ENCODE measurements around the gene CYP46A1. TPM values are rescaled to one million over a fixed set of nuclear protein-coding genes. Genes with fewer than 3 reads are reported as not detected.

Gene CYP46A1
- total and polyA plus RNA-seq, 2 donors (not counting 1 experiment from before 2014, with no cell fraction given) = 0.27 to 0.28 TPM

DNA sequence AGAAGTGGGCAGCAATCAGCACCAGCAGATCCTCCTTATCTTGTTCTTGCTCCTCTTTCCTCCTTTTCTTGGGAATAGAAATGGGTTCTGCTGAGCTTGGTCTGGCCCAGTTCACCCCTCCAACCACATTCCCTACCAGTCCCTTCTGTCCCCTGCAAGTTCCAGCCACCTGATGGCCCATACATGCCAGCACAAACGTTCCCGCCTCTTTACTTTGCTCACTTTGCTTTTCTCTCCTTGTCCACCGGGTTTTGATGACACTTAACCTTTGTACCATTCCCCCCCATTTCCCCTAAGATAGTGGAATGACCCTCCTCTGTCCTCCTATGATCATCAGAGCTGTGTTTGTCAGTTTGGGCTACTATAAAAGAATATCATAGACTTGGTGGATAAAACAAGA is 85.7 kb downstream of the CYP46A1 start:
- no peaks in the 10 kb centered on the region for H4K20me1 ChIP-seq (ENCODE audit: control insufficient read depth, insufficient read depth, low read length, poor library complexity, severe bottlenecking)
- Mint-ChIP-seq H3K9me3 (ENCODE audit: insufficient read depth) (no peaks in the 10 kb centered on the region), H3K27ac (no peak overlapping the region), H3K27me3 (peaks cover 28% of the 10 kb centered on the region), H3K4me3 (no peak overlapping the region), H3K4me1 (no peaks in the 10 kb centered on the region)
- H3K27ac ChIP-seq (ENCODE audit: low read length in 2 of 2) = no peak overlapping the region
- ATAC-seq (ENCODE audit: low read depth) (no peak), DNase-seq (no peak)
- WGBS (ENCODE audit: insufficient coverage) = 96% methylated on average over 3 of the region's 3 CpGs
- H3K27me3 ChIP-seq (replicated peaks in 1 of 4; ENCODE audit: control extremely low read depth in 1 of 4, control insufficient read depth in 3 of 4, insufficient read depth in 4 of 4, low read length in 3 of 4) = no peaks in the 10 kb centered on the region
- H3K9me3 ChIP-seq (ENCODE audit: control extremely low read depth in 1 of 3, control insufficient read depth in 2 of 3, insufficient read depth in 1 of 3, low read length in 2 of 3) = no peaks in the 10 kb centered on the region
- ChIA-PET POLR2A (no interaction called here), CTCF (no interaction called here)
- H3K4me3 ChIP-seq (ENCODE audit: control extremely low read depth in 1 of 5, extremely low read depth in 1 of 5, insufficient read depth in 1 of 5, low read depth in 2 of 5, low read length in 4 of 5) = no peak overlapping the region
- intact Hi-C loops (cut with micrococcal nuclease) = no loop called here
- H3K4me2 ChIP-seq (replicated peaks; ENCODE audit: low read depth, low read length, poor library complexity, severe bottlenecking) = no peak overlapping the region
- H3K9ac ChIP-seq (ENCODE audit: low read length) = no peak overlapping the region
- no peaks in the 10 kb centered on the region for H3K4me1 ChIP-seq (ENCODE audit: control insufficient read depth in 2 of 2, insufficient read depth in 2 of 2, low read length in 2 of 2)
- H3K79me2 ChIP-seq (ENCODE audit: control insufficient read depth, insufficient read depth, low read length) = no peaks in the 10 kb centered on the region
- no peak overlapping the region for H2AFZ ChIP-seq (ENCODE audit: insufficient read depth, low read depth, low read length, poor library complexity, severe bottlenecking)
- TF ChIP-seq, protein P1, sequence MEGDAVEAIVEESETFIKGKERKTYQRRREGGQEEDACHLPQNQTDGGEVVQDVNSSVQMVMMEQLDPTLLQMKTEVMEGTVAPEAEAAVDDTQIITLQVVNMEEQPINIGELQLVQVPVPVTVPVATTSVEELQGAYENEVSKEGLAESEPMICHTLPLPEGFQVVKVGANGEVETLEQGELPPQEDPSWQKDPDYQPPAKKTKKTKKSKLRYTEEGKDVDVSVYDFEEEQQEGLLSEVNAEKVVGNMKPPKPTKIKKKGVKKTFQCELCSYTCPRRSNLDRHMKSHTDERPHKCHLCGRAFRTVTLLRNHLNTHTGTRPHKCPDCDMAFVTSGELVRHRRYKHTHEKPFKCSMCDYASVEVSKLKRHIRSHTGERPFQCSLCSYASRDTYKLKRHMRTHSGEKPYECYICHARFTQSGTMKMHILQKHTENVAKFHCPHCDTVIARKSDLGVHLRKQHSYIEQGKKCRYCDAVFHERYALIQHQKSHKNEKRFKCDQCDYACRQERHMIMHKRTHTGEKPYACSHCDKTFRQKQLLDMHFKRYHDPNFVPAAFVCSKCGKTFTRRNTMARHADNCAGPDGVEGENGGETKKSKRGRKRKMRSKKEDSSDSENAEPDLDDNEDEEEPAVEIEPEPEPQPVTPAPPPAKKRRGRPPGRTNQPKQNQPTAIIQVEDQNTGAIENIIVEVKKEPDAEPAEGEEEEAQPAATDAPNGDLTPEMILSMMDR (IDR thresholded peaks at IDR 0.05) = no peak
- no peak for TF ChIP-seq EZH2 (IDR thresholded peaks at IDR 0.05; ENCODE audit: borderline replicate concordance, insufficient read depth, low read depth, low read length, poor library complexity, severe bottlenecking)
- no peaks in the 10 kb centered on the region for H3K36me3 ChIP-seq (replicated peaks in 1 of 2; ENCODE audit: control extremely low read depth in 1 of 2, control insufficient read depth in 1 of 2, extremely low read depth in 1 of 2, insufficient read depth in 2 of 2, low read length in 1 of 2)

- H3K4me3 ChIP-seq (ENCODE audit: control extremely low read depth in 1 of 5, extremely low read depth in 1 of 5, insufficient read depth in 1 of 5, low read depth in 2 of 5, low read length in 4 of 5) = no peak overlapping the region
- H4K20me1 ChIP-seq (ENCODE audit: control insufficient read depth, insufficient read depth, low read length, poor library complexity, severe bottlenecking) = no peaks in the 10 kb centered on the region
- WGBS (ENCODE audit: insufficient coverage) = 98% methylated on average over 5 of the region's 8 CpGs
- no peaks in the 10 kb centered on the region for H3K9me3 ChIP-seq (ENCODE audit: control extremely low read depth in 1 of 3, control insufficient read depth in 2 of 3, insufficient read depth in 1 of 3, low read length in 2 of 3)
- Mint-ChIP-seq H3K27me3 (peaks cover 37% of the 10 kb centered on the region), H3K9me3 (ENCODE audit: insufficient read depth) (no peaks in the 10 kb centered on the region), H3K27ac (no peak overlapping the region), H3K4me3 (no peak overlapping the region), H3K4me1 (no peaks in the 10 kb centered on the region)
- H3K9ac ChIP-seq (ENCODE audit: low read length) = no peak overlapping the region
- H2AFZ ChIP-seq (ENCODE audit: insufficient read depth, low read depth, low read length, poor library complexity, severe bottlenecking) = no peak overlapping the region
- no peaks in the 10 kb centered on the region for H3K36me3 ChIP-seq (replicated peaks in 1 of 2; ENCODE audit: control extremely low read depth in 1 of 2, control insufficient read depth in 1 of 2, extremely low read depth in 1 of 2, insufficient read depth in 2 of 2, low read length in 1 of 2)
- TF ChIP-seq EZH2 (IDR thresholded peaks at IDR 0.05; ENCODE audit: borderline replicate concordance, insufficient read depth, low read depth, low read length, poor library complexity, severe bottlenecking) = no peak
- TF ChIP-seq, protein P1 (IDR thresholded peaks at IDR 0.05) = no peak
- no peak overlapping the region for H3K4me2 ChIP-seq (replicated peaks; ENCODE audit: low read depth, low read length, poor library complexity, severe bottlenecking)
- intact Hi-C loops (cut with micrococcal nuclease) = no loop called here
- ChIA-PET CTCF (interaction anchor here (0.5 kb wide), 1 partner anchor 20 kb away, joined by 3 read pairs; no protein-coding TSS in a partner anchor), POLR2A (no interaction called here)
- no peak for DNase-seq
- no peaks in the 10 kb centered on the region for H3K27me3 ChIP-seq (replicated peaks in 1 of 4; ENCODE audit: control extremely low read depth in 1 of 4, control insufficient read depth in 3 of 4, insufficient read depth in 4 of 4, low read length in 3 of 4)
- no peaks in the 10 kb centered on the region for H3K4me1 ChIP-seq (ENCODE audit: control insufficient read depth in 2 of 2, insufficient read depth in 2 of 2, low read length in 2 of 2)
- H3K79me2 ChIP-seq (ENCODE audit: control insufficient read depth, insufficient read depth, low read length) = no peaks in the 10 kb centered on the region
- ATAC-seq (ENCODE audit: low read depth) = no peak
- H3K27ac ChIP-seq (ENCODE audit: low read length in 2 of 2) = no peak overlapping the region
Measured at GRCh38 chr14:99772371-99773283, 88.5 kb downstream of the CYP46A1 start.

Measured in B cell (primary cell).